NCI-H460 (cell line): Measurements from ENCODE around the gene LSM6. TPM values are rescaled to one million over a fixed set of nuclear protein-coding genes. Genes with fewer than 3 reads are reported as not detected.

Experiments used
- DNase-seq: peaks from one replicate; pipeline ENCODE4 v3.0.0-alpha.2; 2016; ENCODE audit warnings: low read depth; ENCODE audit errors: extremely low read depth
- total RNA-seq: library from RNA; depleted of rRNA; stranded (reverse); fragments of >200 nt; shearing (Covaris generic); gene quantifications from 2 replicates; pipeline ENCODE4 v1.2.3, GENCODE V29; 2014

LSM6 gene
- total RNA-seq, 1 experiment from 2014 or later = 45.3 TPM

DNA sequence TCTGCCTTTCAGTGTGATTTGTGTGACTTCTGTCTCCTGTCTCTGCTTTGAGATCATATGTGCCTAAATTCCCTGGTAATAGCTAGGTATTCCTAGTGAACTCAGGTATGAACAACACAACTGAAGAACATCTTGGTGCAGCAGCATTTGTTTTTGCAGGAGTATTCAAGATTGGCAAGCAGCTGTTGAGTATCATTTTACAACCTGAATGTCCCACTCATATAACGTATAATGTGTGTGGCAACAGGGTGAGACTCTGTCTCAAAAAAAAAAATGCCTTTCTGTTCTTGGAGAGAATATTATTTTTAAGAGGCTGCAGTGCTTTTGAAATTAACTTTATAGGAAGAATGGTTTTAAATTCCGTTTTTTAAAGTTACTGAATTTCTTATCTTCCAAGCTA is 7.7 kb downstream of the LSM6 start:
- DNase-seq = no peak

DNA sequence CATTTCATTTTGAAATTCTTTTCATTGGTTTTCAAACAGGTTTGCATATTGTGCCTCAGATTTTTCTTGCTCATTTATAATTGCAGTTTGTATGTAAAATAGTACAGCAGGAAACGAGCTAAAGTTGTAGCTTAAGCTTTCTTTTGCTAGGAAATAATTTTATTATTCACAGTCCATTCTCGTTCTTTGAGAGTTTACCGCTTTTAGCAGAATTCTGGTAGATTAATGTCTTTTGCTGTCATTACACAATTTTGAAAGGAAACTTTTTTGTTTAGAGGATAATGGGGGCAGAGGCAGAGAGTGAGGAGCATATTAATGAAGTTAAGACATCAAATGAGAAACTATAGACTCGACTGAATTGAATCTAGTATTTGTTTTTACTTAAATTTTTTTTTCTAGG is 10.5 kb downstream of the LSM6 start:
- DNase-seq = no peak

DNA sequence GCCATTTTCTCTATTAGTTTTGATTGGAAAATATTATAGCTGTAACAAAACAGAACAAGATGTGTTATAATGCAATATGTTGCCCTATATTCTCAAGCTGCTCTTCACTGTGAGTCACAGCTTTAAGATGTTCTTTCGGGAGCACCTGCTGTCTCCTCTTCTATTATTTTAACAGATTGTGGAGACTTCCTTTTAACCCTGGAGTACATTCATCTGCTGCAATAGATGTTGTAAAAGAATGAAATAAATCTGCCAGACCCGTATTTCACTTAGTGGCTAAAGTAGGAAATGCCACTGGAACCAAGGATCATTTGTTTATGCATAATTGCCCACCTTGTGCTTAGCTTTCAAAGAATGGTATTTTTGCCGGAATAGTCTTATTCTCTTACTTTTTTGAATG is 11.1 kb downstream of the LSM6 start:
- DNase-seq = no peak

DNA sequence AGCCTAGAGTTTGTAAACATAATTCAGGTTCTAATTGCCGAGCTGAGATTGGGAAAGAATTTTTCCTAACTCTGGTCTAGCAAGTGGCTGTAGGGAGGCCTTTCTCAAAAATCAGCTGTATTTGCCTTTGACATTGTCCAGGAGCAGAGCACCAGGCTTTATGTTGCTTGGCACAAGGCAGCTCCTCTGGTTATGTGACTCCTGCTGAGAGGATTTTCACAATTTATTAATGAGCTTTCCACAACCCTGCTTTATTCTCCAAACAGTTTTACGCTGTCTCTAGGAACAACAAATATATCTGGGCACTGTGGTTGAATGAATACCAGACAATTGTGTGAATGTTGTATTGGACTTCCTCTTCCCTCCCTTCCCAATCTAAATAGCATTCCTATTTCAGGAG is 14.9 kb downstream of the LSM6 start:
- DNase-seq = no peak

DNA sequence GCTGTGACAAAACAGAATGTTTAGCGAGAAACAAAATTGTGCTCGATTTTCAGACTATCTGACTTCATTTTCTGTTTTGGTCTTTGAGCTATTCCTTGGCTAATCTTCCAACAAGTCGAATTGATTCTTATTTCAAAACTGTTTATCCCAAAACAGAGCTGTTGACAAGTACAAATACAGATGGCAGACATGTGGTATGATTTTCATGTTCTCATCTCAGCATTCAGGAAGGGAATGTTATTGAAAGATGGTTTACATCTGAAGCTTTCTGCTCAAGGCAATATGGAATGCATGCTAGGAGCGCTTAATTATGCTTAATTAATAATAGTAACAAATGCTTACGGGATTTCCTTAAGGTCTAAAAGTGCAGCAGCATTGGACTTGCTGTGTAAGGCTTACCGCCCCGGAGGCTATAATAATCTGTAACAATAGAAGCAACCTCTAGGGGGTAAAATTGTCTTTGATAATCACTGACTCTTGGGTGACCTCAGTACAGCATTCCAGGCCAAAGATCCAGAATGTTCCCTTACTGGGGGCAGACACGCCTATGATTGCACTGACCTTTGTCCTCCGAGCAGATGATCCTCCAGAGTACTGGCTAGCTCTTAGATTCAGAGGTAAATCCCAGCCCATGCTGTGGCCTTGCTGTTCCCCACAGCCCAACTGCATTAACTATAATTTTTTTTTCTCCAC is 16.4 kb downstream of the LSM6 start:
- no peak for DNase-seq

DNA sequence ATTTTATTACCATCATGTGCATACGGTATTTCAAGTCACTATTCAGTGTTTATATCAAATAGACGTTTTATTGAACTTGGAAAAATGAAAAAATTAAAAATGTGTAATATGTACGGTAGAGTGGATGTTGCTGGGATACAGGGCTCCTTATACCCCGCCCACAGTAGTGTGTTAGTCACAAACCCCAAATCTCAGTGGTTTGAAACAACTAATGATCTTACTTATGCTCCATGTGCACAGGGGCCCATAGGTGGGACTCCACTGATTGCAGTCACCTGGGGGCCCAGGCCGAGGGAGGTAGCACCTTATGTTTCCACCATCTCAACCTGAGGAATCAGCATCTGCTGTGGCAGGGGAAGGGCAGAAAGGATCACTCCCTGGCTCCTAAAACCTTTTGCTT is 18.1 kb downstream of the LSM6 start:
- DNase-seq = no peak

DNA sequence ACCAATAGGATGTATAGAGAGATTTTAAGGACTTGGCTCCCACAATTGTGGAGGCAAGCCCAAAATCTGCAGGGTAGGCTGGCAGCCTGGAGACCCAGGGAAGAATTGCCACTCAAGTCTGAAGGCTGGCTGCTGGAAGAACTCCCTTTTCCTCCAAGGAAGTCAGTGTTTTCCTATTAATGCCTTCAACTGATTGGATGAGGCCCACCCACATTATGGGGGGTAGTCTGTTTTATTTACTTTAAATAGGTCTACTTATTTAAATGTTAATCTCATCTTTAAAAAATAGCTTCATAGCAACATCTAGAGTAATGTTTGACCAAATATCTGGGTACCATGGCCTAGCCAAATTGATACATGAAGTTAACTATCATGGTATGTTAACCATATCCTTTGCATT is 18.7 kb downstream of the LSM6 start:
- DNase-seq = no peak

DNA sequence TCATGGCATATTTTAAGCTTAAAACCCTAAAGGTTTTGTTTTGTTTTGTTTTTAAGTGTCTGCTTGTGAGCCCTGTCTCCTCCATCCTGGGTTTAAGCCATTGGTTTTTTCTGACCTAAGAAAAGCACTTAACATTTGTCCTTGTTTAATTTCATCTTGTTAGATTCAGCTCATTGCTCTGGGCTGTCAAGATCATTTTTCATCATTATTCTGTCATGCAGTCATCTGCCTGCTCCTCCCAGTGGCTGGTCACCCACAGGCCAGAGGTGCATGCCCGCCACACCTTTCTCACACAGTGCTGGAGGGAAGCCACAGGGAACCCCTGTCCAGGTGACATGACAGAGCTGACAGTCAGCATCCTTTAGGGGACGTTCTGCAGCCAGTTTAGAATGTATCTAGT is 27.1 kb downstream of the LSM6 start:
- no peak for DNase-seq

DNA sequence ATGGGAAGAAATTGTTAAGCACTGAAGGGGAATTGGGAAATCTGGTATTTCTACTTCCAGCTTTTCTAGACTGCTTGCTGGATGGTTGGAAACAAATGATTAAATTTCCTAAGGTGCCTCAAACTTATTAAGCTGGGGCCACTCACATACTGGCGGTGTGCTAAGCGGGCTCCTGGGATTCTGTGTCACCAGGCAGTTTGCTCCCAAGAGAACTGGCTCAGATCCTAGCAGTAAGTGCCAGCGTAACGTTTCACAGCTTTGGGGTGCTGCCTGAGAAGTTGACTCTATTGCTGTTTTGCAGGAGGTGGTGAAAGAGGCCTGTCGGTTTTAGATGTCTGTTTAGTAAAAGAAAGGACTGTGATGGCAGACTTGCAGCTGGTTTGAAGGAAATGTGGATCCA is 31.9 kb downstream of the LSM6 start:
- no peak for DNase-seq

DNA sequence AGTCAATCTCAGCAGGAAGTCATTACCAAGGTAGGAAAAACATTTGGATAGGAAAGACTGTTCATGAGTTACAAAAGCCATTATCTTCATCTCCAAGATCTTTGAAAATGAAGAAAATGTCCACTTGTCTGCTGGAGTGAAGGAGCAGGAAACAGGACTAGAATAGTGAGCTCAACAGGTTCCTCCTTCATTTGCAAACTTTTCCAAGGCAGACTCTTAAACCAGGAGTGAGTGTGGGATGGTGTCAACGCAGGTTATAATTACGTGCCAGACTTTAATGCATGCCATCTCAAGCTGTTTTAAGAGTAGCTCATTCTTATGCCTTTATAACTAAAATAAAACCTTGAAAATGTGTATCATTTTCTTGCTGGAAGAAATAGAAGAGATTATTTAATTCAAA is 35.4 kb downstream of the LSM6 start:
- DNase-seq = no peak

DNA sequence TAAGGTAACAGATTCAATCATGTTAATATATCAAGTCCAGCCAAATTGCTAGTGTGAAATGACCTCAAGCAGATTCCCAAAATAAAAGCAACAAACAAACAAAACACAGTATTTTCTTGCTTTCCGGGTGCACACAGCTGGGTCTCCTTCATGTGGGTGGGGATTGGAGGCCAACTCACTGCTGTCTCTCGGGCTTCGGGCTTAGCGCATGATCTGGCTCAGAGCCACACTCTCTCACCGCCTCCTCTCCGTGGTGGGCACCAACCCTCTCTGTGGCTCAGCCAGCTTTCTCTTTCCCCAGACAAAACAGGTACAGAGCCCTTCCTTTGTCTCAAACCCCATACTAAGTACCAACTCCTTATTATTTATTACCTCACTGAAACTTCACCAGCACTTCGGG is 35.9 kb downstream of the LSM6 start:
- DNase-seq = no peak

DNA sequence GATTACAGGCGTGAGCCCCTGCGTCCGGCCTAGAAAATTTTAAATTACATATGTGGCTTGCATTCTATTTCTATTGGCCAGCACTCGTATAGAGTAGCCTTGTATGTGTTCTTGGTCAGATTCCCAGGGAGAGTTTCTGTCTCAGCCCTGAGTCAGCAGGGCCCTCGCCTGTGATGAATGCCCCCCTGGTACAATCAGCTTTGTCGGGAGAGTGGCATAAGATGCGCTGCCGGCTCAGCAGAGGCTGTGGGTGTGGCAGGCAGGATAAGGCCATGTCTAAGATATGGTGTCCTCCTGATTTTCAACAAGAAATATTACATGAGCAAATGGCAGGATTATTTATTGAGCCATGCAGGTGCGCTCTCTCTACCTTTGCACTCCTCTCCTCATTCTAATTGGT is 37.3 kb downstream of the LSM6 start:
- no peak for DNase-seq

DNA sequence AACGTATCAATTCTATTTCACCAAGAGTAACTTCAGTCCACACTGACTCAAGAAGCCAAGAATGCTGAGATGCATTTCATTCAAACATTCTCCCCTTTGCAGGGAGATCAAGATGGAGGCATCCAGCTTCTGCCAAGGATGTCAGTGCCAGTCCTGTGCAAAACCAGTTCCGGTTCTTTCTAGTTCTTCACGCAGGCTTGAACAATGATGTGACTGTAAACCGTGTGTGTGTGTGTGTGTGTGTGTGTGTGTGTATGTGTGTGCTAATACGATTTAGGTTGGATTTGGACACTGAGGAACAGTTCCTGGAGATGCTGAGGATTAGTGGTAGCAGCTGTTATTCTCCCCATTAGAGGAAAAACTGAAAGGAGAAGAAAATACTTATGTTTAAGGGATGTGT is 38.7 kb downstream of the LSM6 start, which contains the start of gene REELD1:
REELD1 (plus strand) TSS at position 301 of the 400 bp plus-strand sequence. CDS start 2,415 bp downstream, outside the sequence.
- no peak for DNase-seq

DNA sequence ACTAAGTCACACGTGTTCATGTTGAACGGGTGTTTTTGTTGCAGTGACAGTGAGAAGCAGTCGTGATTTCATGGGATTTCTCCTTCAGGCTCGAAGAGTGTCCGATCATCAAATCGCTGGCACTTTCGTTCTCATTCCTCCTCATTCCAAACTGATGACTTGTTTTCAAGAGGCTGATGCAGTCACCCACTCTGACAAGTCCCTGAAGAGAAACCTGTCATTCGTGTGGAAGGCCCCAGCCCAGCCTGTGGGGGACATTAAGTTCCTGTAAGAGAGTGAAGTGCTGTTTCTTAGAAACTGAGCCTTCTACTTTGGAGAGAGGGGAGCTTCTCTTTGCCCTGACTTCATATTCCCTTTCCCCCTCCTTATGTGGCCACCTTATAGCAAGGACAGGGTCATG is 46.8 kb downstream of the LSM6 start:
- DNase-seq = no peak

DNA sequence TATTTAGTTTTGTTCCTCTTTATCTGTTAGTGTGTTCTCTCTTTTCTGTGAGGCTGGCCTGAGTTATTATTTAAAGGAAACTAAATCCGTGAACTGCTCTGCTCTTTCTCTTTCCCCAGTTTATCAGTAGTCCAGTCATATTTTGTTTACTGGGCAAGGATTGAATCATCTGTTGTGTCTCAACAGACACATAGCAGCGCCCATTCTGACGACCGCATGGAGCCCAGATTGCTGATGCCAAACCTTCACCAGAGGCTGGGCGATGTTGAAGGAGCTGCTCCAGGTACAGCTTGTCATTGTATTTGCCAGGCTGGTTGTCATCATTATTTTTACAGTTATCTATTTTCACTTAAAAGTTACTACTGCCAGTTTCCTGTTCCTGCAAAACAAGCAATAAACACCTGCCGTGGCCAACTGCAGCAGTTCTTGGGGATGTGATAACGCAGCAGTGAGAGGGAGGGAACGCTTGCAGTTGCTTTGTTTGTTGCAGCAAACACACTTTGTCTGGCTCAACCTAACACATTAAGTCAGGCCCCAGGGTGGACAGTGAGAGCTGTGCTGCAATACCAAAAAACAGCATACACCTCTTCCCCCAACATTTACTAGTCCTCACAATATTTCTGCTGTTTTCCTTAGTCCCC is 48.9 kb downstream of the LSM6 start:
- no peak for DNase-seq

DNA sequence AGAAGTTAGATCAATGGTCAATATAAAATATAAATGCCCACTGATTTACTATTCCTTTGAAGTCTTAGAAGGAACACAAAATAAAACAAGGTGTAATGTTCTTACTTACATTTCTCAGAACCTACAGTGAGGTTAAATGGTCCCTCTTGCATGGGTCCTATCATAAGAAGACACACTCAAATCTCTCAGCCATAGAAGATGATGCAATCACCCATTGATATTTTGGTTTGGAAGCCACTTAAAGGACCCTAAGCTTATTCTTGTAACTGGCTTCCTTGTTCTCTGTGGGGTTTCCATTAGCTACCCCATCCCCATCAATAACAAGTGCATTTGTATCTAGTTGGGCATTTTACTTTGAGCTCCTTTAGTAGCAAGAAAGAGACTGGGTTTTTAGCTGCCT is 53.9 kb downstream of the LSM6 start:
- no peak for DNase-seq

DNA sequence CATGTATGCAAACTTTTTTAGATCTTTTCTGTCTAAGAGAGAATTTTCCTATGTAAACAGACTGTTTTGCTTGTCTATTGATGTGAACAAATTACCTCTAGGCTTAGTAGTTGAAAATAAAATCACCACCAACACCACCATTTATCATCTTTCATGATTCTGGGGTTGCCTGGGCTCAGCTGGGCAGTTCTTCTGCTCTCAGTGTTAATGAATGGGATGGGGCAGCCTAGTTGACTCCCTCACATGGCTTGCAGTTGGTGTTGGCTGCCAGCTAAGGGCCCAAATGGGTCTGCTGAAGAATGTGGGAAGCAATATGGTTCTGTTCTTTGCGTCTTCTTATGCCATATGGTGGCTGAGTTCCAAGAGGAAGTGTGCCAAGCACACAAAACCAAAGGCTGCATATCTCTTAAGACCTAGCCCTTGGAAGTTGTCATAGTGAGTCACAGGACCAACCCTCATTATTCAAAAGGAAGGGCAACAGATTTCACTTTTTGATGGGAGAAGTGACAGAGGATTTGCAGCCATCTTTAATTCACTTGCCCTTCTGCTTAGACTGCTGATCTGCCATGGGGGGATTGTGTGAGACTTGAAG is 56.7 kb downstream of the LSM6 start:
- DNase-seq = no peak

DNA sequence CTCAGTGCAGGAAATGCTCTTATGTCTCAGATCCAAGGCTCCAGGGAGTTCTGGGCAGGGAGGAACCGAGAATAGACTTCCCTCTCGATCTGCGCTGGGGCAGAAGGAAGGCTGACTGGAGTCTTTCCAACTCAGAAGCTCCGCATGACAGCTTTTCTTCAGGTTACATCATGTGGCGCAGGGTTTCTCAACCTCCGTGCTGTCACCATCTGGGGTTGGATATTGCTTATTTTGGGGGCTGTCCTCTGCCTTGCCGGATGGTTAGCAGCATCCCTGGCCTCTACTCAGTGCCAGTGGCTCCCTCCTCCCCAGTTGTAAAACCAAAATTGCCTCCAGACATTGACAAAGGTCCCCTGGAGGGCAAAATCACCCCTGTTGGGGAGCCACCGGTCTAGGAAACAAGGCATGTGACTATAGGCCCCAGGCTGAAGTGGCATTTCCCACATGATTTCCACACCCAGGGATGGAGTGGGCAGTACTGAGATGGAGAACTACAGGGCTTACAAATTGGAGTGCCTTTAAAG is 60.2 kb downstream of the LSM6 start:
- DNase-seq = no peak

DNA sequence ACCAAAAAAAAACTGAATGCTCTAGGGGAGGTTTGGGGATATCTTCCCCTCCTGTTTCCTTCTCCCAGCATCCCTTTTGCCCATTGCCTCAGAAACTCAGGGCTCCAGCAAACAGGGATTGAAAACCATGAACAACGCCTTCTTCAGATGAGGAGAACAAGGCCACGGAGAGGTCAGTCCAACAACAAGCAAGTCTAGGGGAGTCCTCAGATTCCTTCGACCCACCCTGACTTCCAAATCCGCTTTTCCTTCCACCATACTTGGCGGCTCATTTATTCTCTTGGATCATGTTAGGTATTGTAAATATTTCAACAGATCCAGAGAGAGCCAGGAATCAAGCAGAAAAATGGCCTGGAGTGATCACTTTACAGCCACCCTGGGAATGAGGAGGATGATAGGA is 60.7 kb downstream of the LSM6 start:
- DNase-seq = no peak

DNA sequence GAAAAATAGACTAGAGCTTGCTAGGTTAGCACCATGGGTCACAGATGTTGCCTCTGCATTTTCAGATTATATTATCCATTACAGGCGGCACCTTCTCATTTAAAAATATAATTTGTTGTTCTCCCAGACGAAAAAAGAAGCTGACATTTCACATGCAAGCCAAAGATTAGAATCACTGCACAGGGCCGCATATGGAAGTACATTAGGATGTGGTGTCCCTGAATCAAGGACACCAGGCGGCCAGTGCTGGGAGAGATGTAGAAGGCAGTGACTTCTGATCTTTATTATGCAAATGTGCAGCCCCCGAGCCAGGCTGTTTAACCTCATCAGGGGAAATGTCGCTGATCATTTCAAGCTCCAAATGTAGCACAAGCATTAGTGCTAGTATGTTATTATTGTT is 61.6 kb downstream of the LSM6 start:
- DNase-seq = no peak

DNA sequence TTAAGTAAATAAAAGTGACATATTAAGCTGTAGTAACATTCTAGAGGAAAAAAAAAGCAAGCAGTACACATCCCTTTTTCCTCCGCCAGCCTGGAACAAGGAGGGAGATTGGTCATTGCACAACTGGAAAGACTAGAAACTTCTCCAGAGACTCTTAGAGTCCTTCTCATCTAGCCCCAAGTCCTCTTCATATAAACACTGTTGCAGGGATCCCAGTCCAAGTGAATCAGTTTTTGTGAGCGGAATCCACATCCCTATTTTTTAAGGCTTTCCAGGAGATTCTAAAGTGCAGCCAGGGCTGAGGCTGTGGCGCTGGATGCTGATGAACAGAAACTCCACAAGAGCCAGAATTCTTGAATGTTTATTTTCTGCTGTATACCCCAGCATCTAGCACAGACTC is 62.6 kb downstream of the LSM6 start:
- DNase-seq = no peak
